Neural cell (in vitro differentiated cells): ENCODE measurements around the gene MECR. TPM values are rescaled to one million over a fixed set of nuclear protein-coding genes. Genes with fewer than 3 reads are reported as not detected.
A peak's percentile ranks its signal among the peaks of the same experiment; 100 is the strongest.

Experiments used
- H2AFZ ChIP-seq: fragments of 200-600, 300-800 bp; sonication (generic), shearing (Covaris generic); 2 replicates; pipeline ENCODE4 v1.6.0; 2014; ENCODE audit warnings: low read depth, mild to moderate bottlenecking, antibody characterized with exemption, low read length, moderate library complexity
- H3F3A ChIP-seq: fragments of 200-600 bp; shearing (Covaris generic); 2 replicates; pipeline ENCODE4 v1.6.1; 2016; ENCODE audit warnings: mild to moderate bottlenecking, moderate library complexity, mixed read lengths, antibody characterized with exemption, low read length; ENCODE audit not compliant: insufficient read depth, poor library complexity, severe bottlenecking
- H3K27ac ChIP-seq: fragments of 200-600, 300-800 bp; sonication (generic), shearing (Covaris generic); 2 replicates; pipeline ENCODE4 v1.5.1; 2014; ENCODE audit warnings: mild to moderate bottlenecking, low read length, moderate library complexity
- H3K27me3 ChIP-seq: fragments of 300-800, 200-600 bp; sonication (generic), shearing (Covaris generic); 2 replicates; pipeline ENCODE4 v1.6.0; 2014; ENCODE audit warnings: mild to moderate bottlenecking, low read depth, low read length, moderate library complexity; ENCODE audit not compliant: insufficient read depth
- H3K36me3 ChIP-seq: fragments of 300-800, 200-600 bp; sonication (generic), shearing (Covaris generic); 2 replicates; pipeline ENCODE4 v1.5.1; 2014; ENCODE audit warnings: mild to moderate bottlenecking, antibody characterized with exemption, low read length, moderate library complexity; ENCODE audit not compliant: insufficient read depth
- H3K4me2 ChIP-seq: fragments of 300-800, 200-600 bp; sonication (generic), shearing (Covaris generic); 2 replicates; pipeline ENCODE4 v1.6.0; 2014; ENCODE audit warnings: mild to moderate bottlenecking, low read length
- H3K4me3 ChIP-seq: fragments of 300-800, 200-600 bp; sonication (generic), shearing (Covaris generic); 2 replicates; pipeline ENCODE4 v1.5.1; 2014; ENCODE audit warnings: mild to moderate bottlenecking, low read length, moderate library complexity
- H3K79me2 ChIP-seq: fragments of 200-600 bp; shearing (Covaris generic); replicated peaks from 2 replicates; pipeline ENCODE4 v1.6.0; 2014; ENCODE audit warnings: mild to moderate bottlenecking, low read length, moderate library complexity; ENCODE audit not compliant: insufficient read depth
- H3K9ac ChIP-seq: fragments of 300-800, 200-600 bp; sonication (generic), shearing (Covaris generic); 2 replicates; pipeline ENCODE4 v1.6.1; 2016; ENCODE audit warnings: mild to moderate bottlenecking, low read length, mixed read lengths
- H3K9me2 ChIP-seq: fragments of 200-600 bp; shearing (Covaris generic); 2 replicates; pipeline ENCODE4 v1.6.1; 2016; ENCODE audit warnings: mild to moderate bottlenecking, low read length, mixed read lengths; ENCODE audit not compliant: insufficient read depth
- H3K9me3 ChIP-seq: fragments of 200-600, 300-800 bp; sonication (generic), shearing (Covaris generic); 2 replicates; pipeline ENCODE4 v1.6.1; 2016; ENCODE audit warnings: mild to moderate bottlenecking, mixed run types, low read length, moderate library complexity, mixed read lengths
- H4K20me1 ChIP-seq: fragments of 200-600 bp; shearing (Covaris generic); 2 replicates; pipeline ENCODE4 v1.6.1; 2016; ENCODE audit warnings: mild to moderate bottlenecking, mixed run types; ENCODE audit not compliant: insufficient read depth
- EP300 ChIP-seq: fragments of 450-650 bp; conservative IDR thresholded peaks from 2 replicates; pipeline ENCODE4 v1.6.1; 2014; ENCODE audit warnings: antibody characterized with exemption, mild to moderate bottlenecking, moderate library complexity; ENCODE audit not compliant: poor library complexity, severe bottlenecking
- EZH2 ChIP-seq: fragments of 200-600, 300-800 bp; shearing (Covaris generic), sonication (generic); IDR thresholded peaks from 2 replicates; pipeline ENCODE4 v1.6.1; 2014; ENCODE audit warnings: antibody characterized with exemption, low read length, borderline replicate concordance, mild to moderate bottlenecking; ENCODE audit not compliant: insufficient read depth, poor library complexity, severe bottlenecking
- MXI1 ChIP-seq: fragments of 450-650 bp; conservative IDR thresholded peaks from 2 replicates; pipeline ENCODE4 v1.6.1; 2014; ENCODE audit warnings: antibody characterized with exemption, mild to moderate bottlenecking; ENCODE audit not compliant: poor library complexity, severe bottlenecking
- POLR2AphosphoS5 ChIP-seq: IDR thresholded peaks from 2 replicates; pipeline ENCODE4 v1.6.1; 2012
- RAD21 ChIP-seq: fragments of 450-650 bp; conservative IDR thresholded peaks from 2 replicates; pipeline ENCODE4 v1.6.1; 2014; ENCODE audit warnings: antibody characterized with exemption, mild to moderate bottlenecking, moderate library complexity
- SMC3 ChIP-seq: fragments of 450-650 bp; conservative IDR thresholded peaks from 2 replicates; pipeline ENCODE4 v1.6.1; 2014; ENCODE audit warnings: antibody characterized with exemption, mild to moderate bottlenecking, moderate library complexity; ENCODE audit not compliant: poor library complexity
- TAF1 ChIP-seq: IDR thresholded peaks from 2 replicates; pipeline ENCODE4 v1.6.1; 2012; ENCODE audit warnings: low read depth
- polyA plus RNA-seq: library from polyadenylated mRNA; depleted of rRNA; stranded (reverse); fragments of >200 nt; gene quantifications from 2 replicates; pipeline ENCODE4 v1.2.3, GENCODE V29; 2014
- TF ChIP-seq, protein P1 (sequence below): IDR thresholded peaks from 2 replicates; pipeline ENCODE4 v1.6.1; 2012; ENCODE audit warnings: borderline replicate concordance
- TF ChIP-seq, protein P2 (sequence below): fragments of 450-650 bp; IDR thresholded peaks from 2 replicates; pipeline ENCODE4 v1.5.1; 2014; ENCODE audit warnings: antibody characterized with exemption, mild to moderate bottlenecking, moderate library complexity; ENCODE audit not compliant: poor library complexity, severe bottlenecking

MECR gene
- polyA plus RNA-seq, 1 donor from 2014 or later, result 14.0 TPM

- no peak overlapping the region for H2AFZ ChIP-seq
- H3K27me3 ChIP-seq, result no peaks in the 10 kb centered on the region
- H3K9me3 ChIP-seq, result no peaks in the 10 kb centered on the region
- H3K79me2 ChIP-seq, result no peaks in the 10 kb centered on the region
- H3K4me3 ChIP-seq, result no peak overlapping the region
- no peak overlapping the region for H3K27ac ChIP-seq
- no peaks in the 10 kb centered on the region for H3K9me2 ChIP-seq
- H3K9ac ChIP-seq, result no peak overlapping the region
- H3F3A ChIP-seq, result no peaks in the 10 kb centered on the region
- H3K4me2 ChIP-seq, result no peak overlapping the region
- TF ChIP-seq TAF1 (no peak), EZH2 (no peak), EP300 (no peak), SMC3 (no peak), MXI1 (no peak), RAD21 (no peak), POLR2AphosphoS5 (no peak)
- TF ChIP-seq, protein P1, sequence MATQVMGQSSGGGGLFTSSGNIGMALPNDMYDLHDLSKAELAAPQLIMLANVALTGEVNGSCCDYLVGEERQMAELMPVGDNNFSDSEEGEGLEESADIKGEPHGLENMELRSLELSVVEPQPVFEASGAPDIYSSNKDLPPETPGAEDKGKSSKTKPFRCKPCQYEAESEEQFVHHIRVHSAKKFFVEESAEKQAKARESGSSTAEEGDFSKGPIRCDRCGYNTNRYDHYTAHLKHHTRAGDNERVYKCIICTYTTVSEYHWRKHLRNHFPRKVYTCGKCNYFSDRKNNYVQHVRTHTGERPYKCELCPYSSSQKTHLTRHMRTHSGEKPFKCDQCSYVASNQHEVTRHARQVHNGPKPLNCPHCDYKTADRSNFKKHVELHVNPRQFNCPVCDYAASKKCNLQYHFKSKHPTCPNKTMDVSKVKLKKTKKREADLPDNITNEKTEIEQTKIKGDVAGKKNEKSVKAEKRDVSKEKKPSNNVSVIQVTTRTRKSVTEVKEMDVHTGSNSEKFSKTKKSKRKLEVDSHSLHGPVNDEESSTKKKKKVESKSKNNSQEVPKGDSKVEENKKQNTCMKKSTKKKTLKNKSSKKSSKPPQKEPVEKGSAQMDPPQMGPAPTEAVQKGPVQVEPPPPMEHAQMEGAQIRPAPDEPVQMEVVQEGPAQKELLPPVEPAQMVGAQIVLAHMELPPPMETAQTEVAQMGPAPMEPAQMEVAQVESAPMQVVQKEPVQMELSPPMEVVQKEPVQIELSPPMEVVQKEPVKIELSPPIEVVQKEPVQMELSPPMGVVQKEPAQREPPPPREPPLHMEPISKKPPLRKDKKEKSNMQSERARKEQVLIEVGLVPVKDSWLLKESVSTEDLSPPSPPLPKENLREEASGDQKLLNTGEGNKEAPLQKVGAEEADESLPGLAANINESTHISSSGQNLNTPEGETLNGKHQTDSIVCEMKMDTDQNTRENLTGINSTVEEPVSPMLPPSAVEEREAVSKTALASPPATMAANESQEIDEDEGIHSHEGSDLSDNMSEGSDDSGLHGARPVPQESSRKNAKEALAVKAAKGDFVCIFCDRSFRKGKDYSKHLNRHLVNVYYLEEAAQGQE, result no peak
- TF ChIP-seq, protein P2, sequence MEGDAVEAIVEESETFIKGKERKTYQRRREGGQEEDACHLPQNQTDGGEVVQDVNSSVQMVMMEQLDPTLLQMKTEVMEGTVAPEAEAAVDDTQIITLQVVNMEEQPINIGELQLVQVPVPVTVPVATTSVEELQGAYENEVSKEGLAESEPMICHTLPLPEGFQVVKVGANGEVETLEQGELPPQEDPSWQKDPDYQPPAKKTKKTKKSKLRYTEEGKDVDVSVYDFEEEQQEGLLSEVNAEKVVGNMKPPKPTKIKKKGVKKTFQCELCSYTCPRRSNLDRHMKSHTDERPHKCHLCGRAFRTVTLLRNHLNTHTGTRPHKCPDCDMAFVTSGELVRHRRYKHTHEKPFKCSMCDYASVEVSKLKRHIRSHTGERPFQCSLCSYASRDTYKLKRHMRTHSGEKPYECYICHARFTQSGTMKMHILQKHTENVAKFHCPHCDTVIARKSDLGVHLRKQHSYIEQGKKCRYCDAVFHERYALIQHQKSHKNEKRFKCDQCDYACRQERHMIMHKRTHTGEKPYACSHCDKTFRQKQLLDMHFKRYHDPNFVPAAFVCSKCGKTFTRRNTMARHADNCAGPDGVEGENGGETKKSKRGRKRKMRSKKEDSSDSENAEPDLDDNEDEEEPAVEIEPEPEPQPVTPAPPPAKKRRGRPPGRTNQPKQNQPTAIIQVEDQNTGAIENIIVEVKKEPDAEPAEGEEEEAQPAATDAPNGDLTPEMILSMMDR, result no peak
- H4K20me1 ChIP-seq, result no peaks in the 10 kb centered on the region
- no peaks in the 10 kb centered on the region for H3K36me3 ChIP-seq
Measured at GRCh38 chr1:29247044-29247443, 16.3 kb upstream of the MECR start.

GRCh38 chr1:29245876-29246275, 15.1 kb upstream of the MECR start:
- Histone ChIP-seq H3K27me3 (no peaks in the 10 kb centered on the region), H3K79me2 (no peaks in the 10 kb centered on the region), H2AFZ (no peak overlapping the region), H3K9ac (no peak overlapping the region), H4K20me1 (no peaks in the 10 kb centered on the region), H3K4me2 (no peak overlapping the region), H3K36me3 (no peaks in the 10 kb centered on the region), H3K27ac (no peak overlapping the region), H3F3A (no peaks in the 10 kb centered on the region), H3K9me3 (no peaks in the 10 kb centered on the region), H3K4me3 (no peak overlapping the region), H3K9me2 (no peaks in the 10 kb centered on the region)
- TF ChIP-seq, protein P1, result no peak
- TF ChIP-seq RAD21, result peak; percentile 82
- TF ChIP-seq EP300, result no peak
- no peak for TF ChIP-seq POLR2AphosphoS5
- TF ChIP-seq MXI1, result no peak
- no peak for TF ChIP-seq EZH2
- TF ChIP-seq TAF1, result no peak
- peak; percentile 85 for TF ChIP-seq SMC3
- TF ChIP-seq, protein P2, result peak; percentile 77
